Endodermal cell (in vitro differentiated cells): ENCODE data around the gene TTLL5. TPM values are rescaled to one million over a fixed set of nuclear protein-coding genes. Genes with fewer than 3 reads are reported as not detected.

Source experiments
- DNase-seq: peaks from one replicate; pipeline ENCODE4 v3.0.0-alpha.2; 2017
- H3K27ac ChIP-seq: 2 replicates; pipeline ENCODE4 v1.5.1; 2013; ENCODE audit warnings: mild to moderate bottlenecking, low read depth, low read length, moderate library complexity
- H3K27me3 ChIP-seq: 2 replicates; pipeline ENCODE4 v1.6.1; 2013; ENCODE audit warnings: mild to moderate bottlenecking, low read length, moderate library complexity; ENCODE audit not compliant: insufficient read depth, control insufficient read depth, poor library complexity, severe bottlenecking
- H3K36me3 ChIP-seq: 2 replicates; pipeline ENCODE4 v1.7.0; 2013; ENCODE audit warnings: mild to moderate bottlenecking, low read length, moderate library complexity; ENCODE audit not compliant: control insufficient read depth, insufficient read depth
- H3K4me1 ChIP-seq: one replicate; pipeline ENCODE4 v1.7.0; 2013; ENCODE audit warnings: low read length; ENCODE audit not compliant: control insufficient read depth, insufficient read depth
- H3K4me3 ChIP-seq: 2 replicates; pipeline ENCODE4 v1.5.1; 2013; ENCODE audit warnings: mild to moderate bottlenecking, low read length, moderate library complexity
- H3K9ac ChIP-seq: 2 replicates; pipeline ENCODE4 v1.6.1; 2013; ENCODE audit warnings: mild to moderate bottlenecking, low read length, moderate library complexity; ENCODE audit not compliant: poor library complexity, severe bottlenecking; ENCODE audit errors: extremely low read depth
- H3K9me3 ChIP-seq: 2 replicates; pipeline ENCODE4 v1.6.1; 2013; ENCODE audit warnings: mild to moderate bottlenecking, low read length, moderate library complexity; ENCODE audit not compliant: control insufficient read depth
- H3K27ac Mint-ChIP-seq: 2 replicates; pipeline ENCODE4 v1.8.0; 2020; ENCODE audit warnings: mixed read lengths
- H3K27me3 Mint-ChIP-seq: 2 replicates; pipeline ENCODE4 v1.8.0; 2021; ENCODE audit warnings: mild to moderate bottlenecking, mixed read lengths; ENCODE audit not compliant: insufficient read depth
- H3K36me3 Mint-ChIP-seq: 2 replicates; pipeline ENCODE4 v1.8.0; 2020; ENCODE audit warnings: low read depth, mixed read lengths
- H3K4me1 Mint-ChIP-seq: 2 replicates; pipeline ENCODE4 v1.8.0; 2020; ENCODE audit warnings: mixed read lengths
- H3K4me3 Mint-ChIP-seq: 2 replicates; pipeline ENCODE4 v1.8.0; 2020; ENCODE audit warnings: mild to moderate bottlenecking, moderate library complexity, mixed read lengths
- H3K9me3 Mint-ChIP-seq: 2 replicates; pipeline ENCODE4 v1.8.0; 2020; ENCODE audit warnings: mild to moderate bottlenecking, mixed read lengths
- CTCF ChIP-seq: fragments of 200-600 bp; sonication (generic); conservative IDR thresholded peaks from 2 replicates; pipeline ENCODE4 v1.5.0; 2021; ENCODE audit warnings: antibody characterized with exemption, mild to moderate bottlenecking
- WGBS, 2 experiments: methylation state at CpG; one replicate each; pipeline versions ENCODE4 v1.1.5 to v1.1.7; 2013; ENCODE audit warnings: missing lambda C conversion rate in 2 of 2, mixed read lengths in 1 of 2; ENCODE audit not compliant: insufficient coverage in 1 of 2, insufficient read length in 1 of 2; 5-methylcytosine and 5-hydroxymethylcytosine counted together
- total RNA-seq, 2 donors: library from RNA; stranded (reverse); fragmentation: NEBNext Ultra II Directional in 1 of 2; extraction: Animal tissue kit (Norgen Biotek cat#: 25700) in 1 of 2; gene quantifications; 2 replicates in 1 of 2; 3 replicates in 1 of 2; pipeline ENCODE4 v1.2.1, GENCODE V29; 2021

The TTLL5 gene
- total RNA-seq, 2 donors from 2014 or later = 50.5 to 54.2 TPM

GRCh38 chr14:75851574-75851866 is 190.5 kb downstream of the TTLL5 start:
- Histone ChIP-seq H3K9ac (no peak overlapping the region), H3K27ac (no peak overlapping the region), H3K4me1 (no peaks in the 10 kb centered on the region), H3K4me3 (no peak overlapping the region), H3K9me3 (no peaks in the 10 kb centered on the region), H3K27me3 (no peaks in the 10 kb centered on the region), H3K36me3 (peaks cover 8% of the 10 kb centered on the region)
- Mint-ChIP-seq H3K4me3 (no peak overlapping the region), H3K4me1 (peaks cover 7% of the 10 kb centered on the region), H3K27me3 (no peaks in the 10 kb centered on the region), H3K9me3 (no peaks in the 10 kb centered on the region), H3K27ac (no peak overlapping the region), H3K36me3 (peaks cover 16% of the 10 kb centered on the region)
- 80 to 94% methylated on average over 3 to 6 of the region's 6 CpGs for WGBS, 2 experiments
- DNase-seq = no peak
- TF ChIP-seq CTCF = no peak

GRCh38 chr14:75854111-75854799 is 193.2 kb downstream of the TTLL5 start:
- Mint-ChIP-seq H3K27ac (no peak overlapping the region), H3K9me3 (no peaks in the 10 kb centered on the region)
- 88 to 100% methylated on average over 3 to 6 of the region's 6 CpGs for WGBS, 2 experiments

DNA sequence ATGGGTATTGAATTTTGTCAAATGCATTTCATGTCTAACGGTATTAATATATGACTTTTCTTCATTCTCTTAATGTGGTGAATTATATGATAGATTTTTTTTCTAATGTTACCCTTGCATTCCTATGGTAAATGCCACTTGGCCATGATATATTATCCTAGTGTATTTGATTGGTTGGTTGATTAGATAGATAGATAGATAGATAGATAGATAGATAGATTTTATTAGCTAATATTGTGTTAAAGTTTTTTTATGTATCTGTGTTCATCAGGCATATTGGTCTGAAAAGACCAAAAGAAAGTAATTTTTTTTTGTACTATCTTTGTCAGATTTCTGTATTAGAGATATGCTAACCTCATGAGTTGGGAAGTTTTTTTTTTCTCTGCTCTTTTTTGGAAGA is 196.2 kb downstream of the TTLL5 start:
- Histone ChIP-seq H3K4me3 (no peak overlapping the region), H3K4me1 (peaks cover 6% of the 10 kb centered on the region), H3K27ac (no peak overlapping the region), H3K27me3 (no peaks in the 10 kb centered on the region), H3K36me3 (peaks cover 8% of the 10 kb centered on the region), H3K9ac (no peak overlapping the region), H3K9me3 (no peaks in the 10 kb centered on the region)
- DNase-seq = no peak
- Mint-ChIP-seq H3K9me3 (no peaks in the 10 kb centered on the region), H3K4me3 (no peak overlapping the region), H3K36me3 (peaks cover 9% of the 10 kb centered on the region), H3K4me1 (peaks cover 24% of the 10 kb centered on the region), H3K27ac (no peak overlapping the region), H3K27me3 (peaks cover 7% of the 10 kb centered on the region)
- 100% methylated on average over 1 of the region's 1 CpG; no CpG with 5 or more reads in 1 of the 2 experiments for WGBS, 2 experiments
- no peak for TF ChIP-seq CTCF

More at GRCh38 chr14:75854111-75854799, 193.2 kb downstream of the TTLL5 start:
- Histone ChIP-seq H3K27ac (no peak overlapping the region), H3K36me3 (peaks cover 8% of the 10 kb centered on the region), H3K27me3 (no peaks in the 10 kb centered on the region), H3K4me1 (peaks cover 3% of the 10 kb centered on the region), H3K9ac (no peak overlapping the region), H3K9me3 (no peaks in the 10 kb centered on the region), H3K4me3 (no peak overlapping the region)
- no peak for DNase-seq
- peaks cover 7% of the 10 kb centered on the region for H3K4me1 Mint-ChIP-seq
- H3K27me3 Mint-ChIP-seq = no peaks in the 10 kb centered on the region
- no peak for TF ChIP-seq CTCF
- H3K36me3 Mint-ChIP-seq = peaks cover 9% of the 10 kb centered on the region
- H3K4me3 Mint-ChIP-seq = no peak overlapping the region
